ENCODE results near the gene KCNK13.
"Not testable (repeated sequence)": the region's sequence is repeated elsewhere in the genome, so short reads cannot be mapped to it uniquely, and the experiment has no call there.

KCNK13 gene

DNA sequence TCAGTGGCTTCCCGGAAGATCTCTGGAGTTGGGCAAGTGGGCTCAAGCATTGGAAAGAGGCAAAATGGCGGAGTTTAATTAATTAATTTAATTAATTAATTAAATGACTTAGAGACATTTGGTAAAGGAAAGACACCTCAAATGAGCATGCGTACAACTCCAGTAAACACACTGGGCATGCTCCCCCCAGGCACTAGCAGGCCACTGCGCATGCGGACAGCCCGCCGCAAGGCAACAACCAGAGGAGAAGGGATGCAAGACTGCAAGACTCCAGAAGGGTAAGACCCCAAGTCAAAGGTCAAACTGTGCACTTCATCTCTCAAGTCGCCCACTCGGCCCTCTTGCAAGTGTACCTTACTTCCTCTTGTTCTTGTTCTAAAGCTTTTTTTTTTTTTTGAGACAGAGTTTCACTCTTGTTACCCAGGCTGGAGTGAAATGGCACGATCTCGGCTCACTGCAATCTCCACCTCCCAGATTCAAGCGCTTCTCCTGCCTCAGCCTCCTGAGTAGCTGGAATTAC lies 136.8 kb downstream of the KCNK13 start:
- no peak overlapping the region for H3K4me3 ChIP-seq (ENCODE audit: low read depth in 1 of 2, low read length in 2 of 2)
- ATAC-seq (ENCODE audit: insufficient read depth, low read depth): no peak

GRCh38 chr14:90200546-90200945 lies 138.8 kb downstream of the KCNK13 start:
- not testable (repeated sequence) for H3K9me3 ChIP-seq (ENCODE audit: insufficient read depth, low read length, severe bottlenecking); DNase-seq; ATAC-seq (ENCODE audit: insufficient read depth, low read depth); H4K20me1 ChIP-seq (ENCODE audit: insufficient read depth, low read length); H3K27me3 ChIP-seq (ENCODE audit: insufficient read depth, low read length, poor library complexity); H3K79me2 ChIP-seq (ENCODE audit: insufficient read depth, low read length); H3K27ac ChIP-seq (ENCODE audit: low read length); H3K36me3 ChIP-seq (ENCODE audit: insufficient read depth, low read length); H2AFZ ChIP-seq (ENCODE audit: low read depth, low read length); H3K9ac ChIP-seq (ENCODE audit: low read depth, low read length); H3K4me3 ChIP-seq (ENCODE audit: low read depth in 1 of 2, low read length in 2 of 2); H3K4me2 ChIP-seq (ENCODE audit: insufficient read depth, low read length); H3K4me1 ChIP-seq (ENCODE audit: insufficient read depth, low read length)

More for the DNA sequence above, 136.8 kb downstream of the KCNK13 start:
- no peak for TF ChIP-seq EZH2 (IDR thresholded peaks at IDR 0.05; ENCODE audit: borderline replicate concordance, low read depth, low read length, severe bottlenecking)
- no peak for TF ChIP-seq CTCF (IDR thresholded peaks at IDR 0.05; ENCODE audit: borderline replicate concordance, extremely low read depth, low read length, poor library complexity, severe bottlenecking)
- no peak overlapping the region for H3K4me2 ChIP-seq (ENCODE audit: insufficient read depth, low read length)
- H3K79me2 ChIP-seq (ENCODE audit: insufficient read depth, low read length): no peaks in the 10 kb centered on the region
- DNase-seq: no peak
- H3K27me3 ChIP-seq (ENCODE audit: insufficient read depth, low read length, poor library complexity): peaks cover 3% of the 10 kb centered on the region
- H3K4me1 ChIP-seq (ENCODE audit: insufficient read depth, low read length): no peaks in the 10 kb centered on the region
- H4K20me1 ChIP-seq (ENCODE audit: insufficient read depth, low read length): no peaks in the 10 kb centered on the region
- H3K36me3 ChIP-seq (ENCODE audit: insufficient read depth, low read length): no peaks in the 10 kb centered on the region
- no peak overlapping the region for H3K27ac ChIP-seq (ENCODE audit: low read length)
- H2AFZ ChIP-seq (ENCODE audit: low read depth, low read length): no peak overlapping the region
- H3K9me3 ChIP-seq (ENCODE audit: insufficient read depth, low read length, severe bottlenecking): no peaks in the 10 kb centered on the region
- H3K9ac ChIP-seq (ENCODE audit: low read depth, low read length): no peak overlapping the region

- no peak overlapping the region for H3K9ac ChIP-seq (ENCODE audit: low read depth, low read length)
- no peaks in the 10 kb centered on the region for H3K79me2 ChIP-seq (ENCODE audit: insufficient read depth, low read length)
- TF ChIP-seq CTCF (IDR thresholded peaks at IDR 0.05; ENCODE audit: borderline replicate concordance, extremely low read depth, low read length, poor library complexity, severe bottlenecking) (no peak), EZH2 (IDR thresholded peaks at IDR 0.05; ENCODE audit: borderline replicate concordance, low read depth, low read length, severe bottlenecking) (no peak)
- H3K4me3 ChIP-seq (ENCODE audit: low read depth in 1 of 2, low read length in 2 of 2): no peak overlapping the region
- H4K20me1 ChIP-seq (ENCODE audit: insufficient read depth, low read length): no peaks in the 10 kb centered on the region
- H3K36me3 ChIP-seq (ENCODE audit: insufficient read depth, low read length): no peaks in the 10 kb centered on the region
- DNase-seq (no peak), ATAC-seq (ENCODE audit: insufficient read depth, low read depth) (no peak)
- H3K27me3 ChIP-seq (ENCODE audit: insufficient read depth, low read length, poor library complexity): no peaks in the 10 kb centered on the region
- H3K9me3 ChIP-seq (ENCODE audit: insufficient read depth, low read length, severe bottlenecking): no peaks in the 10 kb centered on the region
- no peak overlapping the region for H2AFZ ChIP-seq (ENCODE audit: low read depth, low read length)
- H3K4me1 ChIP-seq (ENCODE audit: insufficient read depth, low read length): no peaks in the 10 kb centered on the region
- no peak overlapping the region for H3K27ac ChIP-seq (ENCODE audit: low read length)
- no peak overlapping the region for H3K4me2 ChIP-seq (ENCODE audit: insufficient read depth, low read length)
These were observed 139.6 kb downstream of the KCNK13 start for GRCh38 chr14:90201344-90201743.

- H2AFZ ChIP-seq (ENCODE audit: low read depth, low read length): no peak overlapping the region
- H3K79me2 ChIP-seq (ENCODE audit: insufficient read depth, low read length): no peaks in the 10 kb centered on the region
- H3K4me1 ChIP-seq (ENCODE audit: insufficient read depth, low read length): no peaks in the 10 kb centered on the region
- ATAC-seq (ENCODE audit: insufficient read depth, low read depth) (no peak), DNase-seq (no peak)
- no peak overlapping the region for H3K27ac ChIP-seq (ENCODE audit: low read length)
- no peak overlapping the region for H3K4me2 ChIP-seq (ENCODE audit: insufficient read depth, low read length)
- H3K36me3 ChIP-seq (ENCODE audit: insufficient read depth, low read length): no peaks in the 10 kb centered on the region
- no peak overlapping the region for H3K9ac ChIP-seq (ENCODE audit: low read depth, low read length)
- H3K27me3 ChIP-seq (ENCODE audit: insufficient read depth, low read length, poor library complexity): no peaks in the 10 kb centered on the region
- H3K9me3 ChIP-seq (ENCODE audit: insufficient read depth, low read length, severe bottlenecking): no peaks in the 10 kb centered on the region
- no peak overlapping the region for H3K4me3 ChIP-seq (ENCODE audit: low read depth in 1 of 2, low read length in 2 of 2)
- no peak for TF ChIP-seq CTCF (IDR thresholded peaks at IDR 0.05; ENCODE audit: borderline replicate concordance, extremely low read depth, low read length, poor library complexity, severe bottlenecking)
- TF ChIP-seq EZH2 (IDR thresholded peaks at IDR 0.05; ENCODE audit: borderline replicate concordance, low read depth, low read length, severe bottlenecking): no peak
- H4K20me1 ChIP-seq (ENCODE audit: insufficient read depth, low read length): no peaks in the 10 kb centered on the region
These were observed 142.7 kb downstream of the KCNK13 start for GRCh38 chr14:90204516-90204915.

Measured in DND-41 (cell line).